Heart left ventricle (tissue), 16 donors: Measurements from ENCODE around the gene SHROOM1. TPM values are rescaled to one million over a fixed set of nuclear protein-coding genes. Genes with fewer than 3 reads are reported as not detected.
A peak's percentile ranks its signal among the peaks of the same experiment; 100 is the strongest.

Experiments used
- ATAC-seq, 4 donors: fragments of 200-7000 bp; cut with Tn5 transposase; one replicate each; pipeline ENCODE4 v1.9.1; 2020 to 2022; ENCODE audit warnings: moderate library complexity in 4 of 4, mild to moderate bottlenecking in 3 of 4, moderate number of reproducible peaks in 1 of 4
- DNase-seq, 5 donors: peaks; one replicate each; pipeline ENCODE4 v3.0.0-alpha.2; 2020
- H3K27ac ChIP-seq, 12 donors: fragments of 200-600 bp; sonication (generic) in 4 of 12; one replicate each; pipeline versions ENCODE4 v1.5.0 to v1.8.0; 2016 to 2022; ENCODE audit warnings: mild to moderate bottlenecking in 2 of 12
- H3K27me3 ChIP-seq, 9 donors: fragments of 200-600 bp; sonication (generic) in 2 of 9; one replicate each; pipeline versions ENCODE4 v1.5.1 to v1.8.0; 2016 to 2022; ENCODE audit warnings: mild to moderate bottlenecking in 3 of 9
- H3K36me3 ChIP-seq, 9 donors: fragments of 200-600 bp; sonication (generic) in 2 of 9; one replicate each; pipeline versions ENCODE4 v1.5.0 to v1.8.0; 2018 to 2022; ENCODE audit warnings: mild to moderate bottlenecking in 2 of 9
- H3K4me1 ChIP-seq, 12 donors: fragments of 200-600 bp; sonication (generic) in 4 of 12; one replicate each; pipeline versions ENCODE4 v1.5.0 to v1.8.0; 2016 to 2022; ENCODE audit warnings: mild to moderate bottlenecking in 3 of 12
- H3K4me3 ChIP-seq, 12 donors: fragments of 200-600 bp; sonication (generic) in 4 of 12; one replicate each; pipeline versions ENCODE4 v1.5.0 to v1.8.0; 2017 to 2022; ENCODE audit warnings: mild to moderate bottlenecking in 9 of 12, moderate library complexity in 4 of 12
- H3K9me3 ChIP-seq, 12 donors: fragments of 200-600 bp; sonication (generic) in 4 of 12; one replicate each; pipeline versions ENCODE4 v1.5.0 to v1.8.0; 2016 to 2022; ENCODE audit warnings: mild to moderate bottlenecking in 1 of 12
- CTCF ChIP-seq, 12 donors: fragments of 200-600 bp; sonication (generic) in 4 of 12; IDR thresholded peaks; one replicate each; pipeline versions ENCODE4 v1.5.0 to v1.8.0; 2018 to 2022; ENCODE audit warnings: antibody characterized with exemption in 12 of 12, mild to moderate bottlenecking in 5 of 12
- POLR2A ChIP-seq, 2 donors: fragments of 450-650 bp; IDR thresholded peaks; one replicate each; pipeline ENCODE4 v1.6.1; 2017; ENCODE audit warnings: antibody characterized with exemption in 2 of 2, mild to moderate bottlenecking in 2 of 2, moderate library complexity in 2 of 2
- WGBS, 4 donors: extraction: QIAGEN DNeasy Blood & Tissue Kit in 2 of 4; methylation state at CpG; one replicate each; pipeline versions ENCODE4 v1.1.5 to v1.1.7; 2013 to 2018; 5-methylcytosine and 5-hydroxymethylcytosine counted together
- intact Hi-C, 10 donors: fragments of 100-400 bp; cut with DNase I; formaldehyde crosslinking; loops; one replicate each; pipeline versions ENCODE4 v1.11.1 to v1.14.2; 2022
- polyA plus RNA-seq, 2 donors: library from polyadenylated mRNA; stranded (reverse); fragments of 200-250 nt; gene quantifications; one replicate each; pipeline ENCODE4 v1.2.3, GENCODE V29; 2013
- total RNA-seq, 9 donors: library from RNA; depleted of rRNA in 2 of 9; stranded (reverse); fragments of >200 nt in 2 of 9; fragmentation: NEBNext Ultra II Directional in 3 of 9; extraction: Animal tissue kit (Norgen Biotek cat#: 25700) in 3 of 9; gene quantifications; one replicate each; pipeline versions ENCODE4 v1.1.0 to v1.2.4, GENCODE V29; 2016 to 2023
- donor health status: ischemic (EF 13 %, LVEDD 7.1; RV severe dilation, severe dysfunction).
- donor health status: healthy with polysubstance abuse.
- donor health status: DM: no; HTN: yes; CAD: no.
- donor health status: DM: no; HTN: no; CAD: no.
- donor health status: ischemic (EF 25% LVEDD 6.9; RV normal size, moderate dysfunction).
- donor health status: ischemic (EF 25% LVEDD 5.7; RV mildly dilated, moderate dysfunction).
- donor health status: healthy.
- donor health status: DM: yes; HTN: yes; CAD: no.
- donor health status: ischemic (EF 35%, LVEDD 5.7; RV mildly dilated, moderate dysfunction).
- donor health status: nonischemic (EF 11% LVEDD 7.7; RV severe dilation, severe dysfunction).
- donor health status: DM: yes; HTN: yes; CAD: no.
- donor health status: PGD.
- donor health status: ischemic (EF 29% LVEDD 5.4; RV normal size, mild dysfunction).
- donor health status: nonischemic (EF 23%, LVEDD 6.1; RV moderate dilation, normal function).

SHROOM1 gene
- total and polyA plus RNA-seq, 11 donors, result 2.0 to 6.8 (median 4.7) TPM

- 74 to 94% (median 85%) methylated on average over 5 of the region's 5 CpGs for WGBS, 4 donors
- TF ChIP-seq POLR2A (IDR thresholded peaks at IDR 0.05), result no peak
- TF ChIP-seq CTCF (IDR thresholded peaks at IDR 0.05), result no peak
- Histone ChIP-seq H3K36me3 (no peaks in the 10 kb centered on the region), H3K27ac (no peak overlapping the region), H3K27me3 (peaks cover 0 to 4% (median 0%) of the 10 kb centered on the region in 9 donors), H3K4me1 (peaks cover 0 to 46% (median 23%) of the 10 kb centered on the region in 12 donors), H3K4me3 (no peak overlapping the region), H3K9me3 (no peaks in the 10 kb centered on the region)
- intact Hi-C loops, result loop anchor here in 3 of 10 donors (5.0 kb wide), 4 partner anchors 33 to 88 kb away; partner anchors contain the start of genes GDF9 (in 1 of the 3), KIF3A (in 1 of the 3), SOWAHA (in 1 of the 3) and UQCRQ (in 1 of the 3)
- ATAC-seq (no peak), DNase-seq (no peak)
Measured at GRCh38 chr5:132778856-132779255, 51.6 kb downstream of the SHROOM1 start.

- DNase-seq (no peak), ATAC-seq (no peak)
- Histone ChIP-seq H3K27me3 (peaks cover 0 to 4% (median 0%) of the 10 kb centered on the region in 9 donors), H3K9me3 (no peaks in the 10 kb centered on the region), H3K4me3 (peak overlapping the region in 11 of 12 donors; percentile 65 to 98 (median 92)), H3K4me1 (peaks cover 0 to 49% (median 26%) of the 10 kb centered on the region in 12 donors), H3K36me3 (no peaks in the 10 kb centered on the region), H3K27ac (peak overlapping the region in 9 of 12 donors; percentile 72 to 92 (median 85))
- WGBS, 4 donors, result 53 to 86% (median 67%) methylated on average over 4 of the region's 4 CpGs
- intact Hi-C loops, result loop anchor here in 3 of 10 donors (5.0 kb wide), 4 partner anchors 34 to 89 kb away; partner anchors contain the start of genes GDF9 (in 1 of the 3), KIF3A (in 1 of the 3), SOWAHA (in 1 of the 3) and UQCRQ (in 1 of the 3)
- TF ChIP-seq CTCF (IDR thresholded peaks at IDR 0.05), result no peak
- no peak for TF ChIP-seq POLR2A (IDR thresholded peaks at IDR 0.05)
Measured at GRCh38 chr5:132778129-132778528, 52.3 kb downstream of the SHROOM1 start.

- DNase-seq (peak; percentile 56 to 75 (median 70)), ATAC-seq (peak in 3 of 4 donors; percentile 58 to 66 (median 59))
- Histone ChIP-seq H3K27ac (peak within 1 kb of the TSS; percentile 72 to 92 (median 86)), H3K27me3 (peaks cover 0 to 4% (median 0%) of the 10 kb centered on the region in 9 donors), H3K4me1 (peaks cover 0 to 52% (median 33%) of the 10 kb centered on the region in 12 donors), H3K4me3 (peak within 1 kb of the TSS; percentile 65 to 98 (median 90)), H3K36me3 (no peaks in the 10 kb centered on the region), H3K9me3 (no peaks in the 10 kb centered on the region)
- intact Hi-C loops, result loop anchor here in 3 of 10 donors (5.0 kb wide), 4 partner anchors 35 to 90 kb away; partner anchors contain the start of genes GDF9 (in 1 of the 3), KIF3A (in 1 of the 3), SOWAHA (in 1 of the 3) and UQCRQ (in 1 of the 3)
- 2 to 5% (median 2%) methylated on average over 18 to 82 of the region's 82 CpGs for WGBS, 4 donors
- TF ChIP-seq CTCF (IDR thresholded peaks at IDR 0.05) (peak in 1 of 12 donors; percentile 11), POLR2A (IDR thresholded peaks at IDR 0.05) (peak in 1 of 2 donors; percentile 15)
Measured at GRCh38 chr5:132777209-132778069, 53.0 kb downstream of the SHROOM1 start, which contains the start of gene SEPTIN8. TSS of gene SEPTIN8 (minus strand) at chr5:132777239. CDS start at chr5:132777137, 102 bp downstream.
